ENCODE data around the gene SIRT7.
"Not testable (repeated sequence)": the region's sequence is repeated elsewhere in the genome, so short reads cannot be mapped to it uniquely, and the experiment has no call there.

Gene SIRT7

DNA sequence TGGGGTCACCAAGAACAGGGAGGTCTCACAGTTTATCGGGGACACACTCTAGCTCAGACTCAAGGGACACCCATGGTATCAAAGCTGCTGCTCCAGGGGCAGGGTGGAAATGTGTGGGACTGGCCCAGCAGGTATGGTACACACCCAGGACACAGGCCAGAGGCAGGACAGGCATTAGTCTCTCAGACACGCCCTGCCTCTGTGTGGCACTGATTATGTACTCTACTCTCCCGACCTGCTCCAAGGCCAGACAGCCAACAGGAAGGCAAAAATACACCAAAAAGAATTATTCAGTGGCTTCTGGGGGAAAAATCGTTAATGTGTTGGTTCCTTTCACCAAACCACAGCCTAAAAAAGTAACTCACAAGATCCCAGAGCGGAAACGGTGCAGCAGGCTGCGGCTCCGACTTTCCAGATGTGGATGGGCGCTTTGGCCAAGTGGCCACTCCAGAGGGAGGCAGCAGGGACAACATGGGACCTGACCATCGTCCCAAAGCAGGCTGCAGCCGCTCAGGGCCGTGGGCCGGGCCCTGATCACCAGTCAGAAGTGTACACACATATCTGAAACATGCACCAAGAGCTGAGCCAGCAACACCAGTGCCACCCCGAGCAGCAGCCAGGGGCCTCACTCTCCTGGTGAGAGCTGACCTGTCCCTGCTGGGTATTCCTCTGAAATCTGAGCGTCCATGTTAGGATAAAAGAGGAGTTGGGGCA lies 1.0 kb upstream of the SIRT7 start:
- no peak for DNase-seq

DNA sequence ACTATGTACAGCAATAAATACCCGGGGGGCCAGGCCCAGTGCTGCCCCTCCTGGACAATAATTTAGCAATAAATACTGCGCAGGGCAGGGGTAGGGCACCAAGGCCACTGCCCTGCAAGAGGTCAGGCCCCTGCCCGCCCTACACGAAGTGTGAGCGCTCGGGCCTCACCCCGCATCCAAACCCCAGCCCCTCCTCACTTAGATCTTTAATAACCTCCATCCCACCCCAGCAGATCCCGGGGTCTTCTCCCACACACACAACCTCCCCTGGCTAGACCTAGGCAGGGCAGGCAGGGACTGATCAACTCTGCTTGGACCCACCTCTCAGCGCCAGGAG lies 325 bp upstream of the SIRT7 start:
- DNase-seq = not testable (repeated sequence)

DNA sequence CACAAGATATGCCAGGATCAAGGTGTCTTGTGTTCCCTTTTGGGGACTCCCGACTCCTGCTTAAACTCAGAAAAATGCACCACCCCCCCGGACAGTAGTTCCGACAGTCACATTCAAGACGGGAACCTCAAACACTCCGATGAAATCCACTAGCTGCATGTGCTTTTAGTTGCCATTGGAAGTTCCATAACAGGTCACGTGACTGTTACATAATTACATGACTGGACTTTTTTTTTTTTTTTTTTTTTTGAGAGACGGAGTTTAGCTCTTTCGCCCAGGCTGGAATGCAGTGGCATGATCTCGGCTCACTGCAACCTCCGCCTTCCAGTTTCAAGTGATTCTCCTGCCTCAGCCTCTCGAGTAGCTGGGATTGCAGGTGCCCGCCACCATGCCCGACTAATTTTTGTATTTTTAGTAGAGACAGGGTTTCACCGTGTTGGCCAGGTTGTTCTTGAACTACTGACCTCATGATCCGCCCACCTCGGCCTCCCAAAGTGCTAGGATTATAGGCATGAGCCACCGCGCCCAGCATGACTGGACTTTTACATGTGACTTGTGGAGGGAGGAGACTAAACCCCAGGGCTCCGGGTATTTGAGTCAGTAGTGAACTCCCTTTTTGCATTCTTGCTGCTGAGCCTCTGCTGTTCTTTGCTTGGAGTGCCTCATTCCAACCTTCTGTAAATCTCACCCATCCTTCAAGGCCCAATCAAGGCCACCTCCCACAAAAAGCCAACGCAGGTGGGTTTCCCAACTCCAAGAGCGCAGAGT lies 1.6 kb downstream of the SIRT7 start:
- DNase-seq = no peak

DNA sequence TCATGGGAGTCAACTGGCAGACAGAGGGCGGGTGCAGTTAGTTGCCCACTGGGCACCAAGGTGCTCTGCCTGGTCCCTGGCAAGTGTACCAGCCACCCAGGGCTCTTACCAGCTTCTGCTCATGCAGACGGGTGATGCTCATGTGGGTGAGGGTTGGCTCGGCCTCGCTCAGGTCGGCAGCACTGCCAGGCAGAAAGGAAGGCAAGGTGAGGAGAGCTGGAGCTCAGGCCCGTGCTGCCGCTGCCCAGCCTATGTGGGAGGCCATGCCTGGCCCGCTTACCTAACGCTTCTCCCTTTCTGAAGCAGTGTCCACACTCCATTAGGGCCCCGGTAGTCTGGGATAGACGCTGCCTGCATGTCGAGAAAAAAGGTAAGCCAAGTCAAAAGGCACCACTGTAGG lies 2.6 kb downstream of the SIRT7 start:
- DNase-seq = no peak

DNA sequence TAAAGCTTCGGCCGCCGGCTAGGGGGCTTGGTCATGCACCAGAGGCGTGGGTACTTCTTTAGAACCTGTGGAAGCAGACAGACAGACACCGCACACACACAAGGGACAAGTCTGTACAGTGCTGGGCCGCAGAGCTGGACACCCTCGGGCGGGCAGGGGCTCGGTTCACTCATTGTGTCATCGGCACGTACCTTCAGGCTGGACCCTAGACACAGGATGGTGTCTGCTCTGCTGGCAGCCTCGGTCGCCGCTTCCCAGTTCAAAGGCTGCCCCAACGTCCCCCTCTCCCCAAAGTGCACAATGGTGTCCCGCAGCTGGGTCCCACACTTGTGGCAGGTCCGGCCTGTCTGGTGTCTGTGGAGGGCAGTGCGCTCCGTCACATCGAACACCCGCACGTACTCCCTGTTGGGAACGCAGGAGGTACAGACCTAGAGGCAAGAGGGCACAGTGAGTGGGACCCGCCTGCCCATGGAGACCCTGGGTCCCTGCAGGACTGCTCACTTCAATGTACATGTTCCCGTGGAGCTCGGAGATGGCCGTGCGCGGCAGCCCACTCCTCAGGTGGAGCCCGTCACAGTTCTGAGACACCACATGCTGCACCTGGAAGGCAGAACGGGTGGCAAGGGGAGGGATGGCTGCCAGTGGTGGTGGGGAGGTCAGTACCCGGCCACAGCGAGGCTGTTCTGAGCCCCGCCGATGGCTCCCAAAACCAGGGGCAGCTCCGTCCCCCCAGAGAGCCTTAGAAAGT lies 3.7 kb downstream of the SIRT7 start:
- no peak for DNase-seq

- no peak for DNase-seq
Measured at GRCh38 chr17:81913394-81914102, 4.4 kb downstream of the SIRT7 start.

GRCh38 chr17:81912441-81913309 lies 5.3 kb downstream of the SIRT7 start:
- no peak for DNase-seq

DNA sequence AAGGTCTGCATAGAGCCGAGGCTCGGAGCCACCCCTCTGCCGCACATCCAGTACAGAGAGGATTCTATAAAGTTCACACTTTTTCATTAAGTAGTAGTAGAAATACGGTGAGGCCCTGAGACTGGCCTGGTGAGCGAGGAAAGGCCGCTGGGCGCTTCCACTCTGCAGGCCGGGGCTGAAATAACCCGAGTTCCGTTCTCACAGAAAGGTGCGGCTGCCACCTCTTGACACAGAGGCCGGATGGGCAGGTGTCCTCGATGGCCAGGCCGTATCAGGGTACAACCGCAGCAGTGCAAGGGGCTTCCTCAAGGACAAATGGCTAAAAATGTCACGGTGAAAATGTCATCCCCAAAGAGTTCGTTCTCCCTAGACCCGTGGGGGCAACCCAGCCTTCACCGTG lies 6.0 kb downstream of the SIRT7 start:
- no peak for DNase-seq

GRCh38 chr17:81911277-81911961 lies 6.6 kb downstream of the SIRT7 start, which contains the start of gene PCYT2:
Gene PCYT2 (minus strand): TSS chr17:81911399. CDS start chr17:81911355, 44 bp downstream.
- DNase-seq = peak; percentile 56

- no peak for DNase-seq
Measured at GRCh38 chr17:81910840-81911276, 7.1 kb downstream of the SIRT7 start.

DNA sequence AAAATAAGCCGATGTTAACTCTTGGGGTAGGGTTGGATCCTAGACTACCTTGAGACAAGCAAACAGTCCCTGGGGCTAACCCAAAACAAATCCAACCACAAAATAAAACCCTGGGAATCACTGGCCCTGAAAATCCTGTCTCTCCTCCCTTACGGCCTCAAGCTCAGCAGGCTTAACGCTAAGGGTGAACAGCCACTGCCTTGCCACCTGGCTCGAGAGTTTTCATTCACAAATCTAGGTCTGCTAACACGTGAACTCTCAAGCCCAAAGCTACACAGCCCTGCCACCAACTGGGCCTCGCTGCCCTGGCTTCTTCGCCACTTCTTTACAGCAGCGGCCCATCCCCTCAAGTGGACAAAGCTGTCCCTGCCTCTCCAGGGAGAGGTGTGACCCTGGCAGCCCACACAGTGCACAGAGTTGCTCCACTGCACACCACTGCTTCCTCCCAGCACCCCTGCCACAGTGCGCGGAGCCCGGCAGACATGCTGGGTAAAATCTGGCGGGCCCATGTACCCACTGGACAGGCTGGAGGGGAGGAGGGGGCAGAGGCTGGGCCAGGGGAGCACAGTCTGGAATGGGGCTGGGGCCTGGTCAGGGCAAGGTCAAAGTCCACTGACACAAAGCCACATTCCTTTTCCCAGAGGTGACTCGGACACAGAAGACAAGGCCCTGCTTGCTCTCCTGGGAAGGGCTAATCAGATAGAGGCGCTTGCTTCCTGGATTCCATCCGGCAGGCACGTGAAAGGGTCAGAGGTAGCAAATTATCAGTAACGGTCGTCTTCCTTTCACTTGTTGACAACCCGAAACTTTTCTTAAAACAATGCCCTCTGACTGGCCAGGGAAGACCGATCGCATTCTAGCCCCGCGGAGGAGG lies 7.8 kb downstream of the SIRT7 start:
- no peak for DNase-seq

- DNase-seq = no peak
Measured at GRCh38 chr17:81909231-81909630, 8.7 kb downstream of the SIRT7 start.

DNA sequence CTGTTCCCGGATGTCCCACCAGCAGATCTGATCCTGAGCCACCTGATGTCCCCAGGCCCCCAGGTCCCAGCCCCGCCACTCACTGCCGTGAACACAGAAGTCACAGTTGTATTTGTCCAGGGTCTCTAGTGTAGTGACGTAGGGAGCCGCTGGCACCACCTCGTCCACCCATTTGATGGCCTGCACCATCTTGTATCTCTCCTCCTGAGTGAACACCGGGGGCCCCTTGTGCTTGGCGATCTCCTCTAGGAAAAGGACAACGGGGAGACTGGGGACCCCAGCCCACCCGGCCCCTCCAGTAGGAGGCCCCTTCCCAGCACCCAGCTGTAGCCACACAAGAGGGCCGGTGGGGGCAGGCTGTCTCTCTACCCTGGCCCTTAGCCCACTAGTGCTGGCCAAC lies 9.2 kb downstream of the SIRT7 start:
- no peak for DNase-seq

GRCh38 chr17:81907219-81908145 lies 10.5 kb downstream of the SIRT7 start:
- DNase-seq = no peak

- DNase-seq = no peak
Measured at GRCh38 chr17:81906476-81907218, 11.3 kb downstream of the SIRT7 start.

GRCh38 chr17:81905993-81906392 lies 12.0 kb downstream of the SIRT7 start:
- DNase-seq = no peak

GRCh38 chr17:81905424-81905875 lies 12.5 kb downstream of the SIRT7 start:
- no peak for DNase-seq

All from NCI-H524 treated with DMSO at 0.1 percent for 48 hours (cell line).